ENCODE results near the gene JMJD8.

The JMJD8 gene

DNA sequence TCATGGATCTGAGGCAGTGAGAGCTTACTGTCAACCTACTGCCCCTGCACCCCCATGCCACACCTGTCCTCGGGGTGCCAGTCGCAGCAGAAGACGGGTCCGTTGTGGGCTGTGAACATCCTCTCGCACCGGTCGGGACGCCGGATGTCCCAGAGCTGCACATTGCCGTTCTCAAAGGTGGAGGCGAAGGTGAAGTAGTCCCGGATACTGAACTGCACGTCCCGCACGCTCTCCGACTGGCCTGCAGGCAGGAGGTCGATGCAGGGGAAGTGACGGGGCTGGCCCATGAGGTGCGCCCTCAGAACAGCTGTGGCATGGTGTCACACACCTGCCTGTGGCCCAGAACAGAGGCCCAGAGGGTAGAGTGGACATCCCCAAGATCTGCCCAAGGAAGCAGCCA lies 3.4 kb upstream of the JMJD8 start:
- no peak for DNase-seq

DNA sequence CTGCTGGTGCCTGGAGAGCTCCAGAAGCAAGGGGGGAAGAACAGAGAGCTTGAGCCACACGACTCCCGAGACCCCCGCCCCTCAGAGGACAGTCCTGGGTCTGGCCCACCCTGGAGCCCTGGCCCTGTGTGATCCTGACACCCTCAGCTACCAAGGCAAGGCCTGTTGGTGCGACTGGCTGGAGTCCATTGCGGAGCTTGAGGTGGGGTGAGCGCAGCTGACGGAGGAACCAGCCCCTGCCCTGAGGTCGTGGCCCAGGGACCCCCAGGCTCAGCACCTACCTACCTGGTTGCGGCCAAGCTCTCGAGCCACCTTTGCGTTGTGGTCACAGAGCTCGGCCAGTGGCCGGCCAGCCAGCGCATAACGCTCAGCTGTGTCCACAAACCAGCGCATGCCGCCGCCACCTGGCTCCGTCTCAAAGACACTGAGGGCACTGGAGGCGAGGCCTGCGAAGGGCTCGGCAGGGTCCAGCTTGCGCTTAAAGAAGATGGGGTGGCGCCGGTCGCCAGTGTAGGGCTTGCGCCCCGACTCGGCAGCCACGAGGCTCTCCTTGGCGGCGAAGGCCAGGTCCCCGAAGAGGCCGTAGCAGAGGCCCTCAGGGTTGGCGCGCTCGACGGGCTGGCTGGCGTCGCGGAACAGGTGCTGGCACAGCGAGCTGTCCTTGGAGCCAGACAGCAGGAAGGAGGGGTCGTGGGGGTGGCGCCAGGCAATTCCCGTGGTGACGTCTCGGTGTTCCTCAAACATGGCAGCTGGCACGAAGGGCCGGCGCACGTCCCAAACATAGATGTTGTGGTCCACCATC lies 2.5 kb upstream of the JMJD8 start:
- no peak for DNase-seq

DNA sequence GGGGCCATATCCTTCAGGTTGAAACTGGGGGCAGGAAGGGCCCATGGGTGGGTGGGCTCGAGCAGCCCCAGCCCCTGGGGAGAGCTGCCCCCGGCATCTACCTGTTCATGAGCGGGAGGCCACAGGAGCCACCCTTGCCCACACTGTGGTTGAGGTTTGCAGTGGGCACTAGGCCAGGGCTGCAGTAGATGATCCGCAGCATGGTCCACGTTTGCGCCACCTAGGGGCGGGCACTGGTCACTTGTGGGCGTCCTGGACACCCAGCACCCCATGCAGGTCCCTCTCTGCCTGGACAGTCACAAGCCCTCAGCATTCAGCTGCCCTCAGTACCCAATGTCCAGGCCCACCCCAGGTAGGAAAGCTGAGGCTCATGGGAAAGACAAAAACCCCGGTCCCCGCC lies 1.8 kb upstream of the JMJD8 start:
- no peak for DNase-seq

DNA sequence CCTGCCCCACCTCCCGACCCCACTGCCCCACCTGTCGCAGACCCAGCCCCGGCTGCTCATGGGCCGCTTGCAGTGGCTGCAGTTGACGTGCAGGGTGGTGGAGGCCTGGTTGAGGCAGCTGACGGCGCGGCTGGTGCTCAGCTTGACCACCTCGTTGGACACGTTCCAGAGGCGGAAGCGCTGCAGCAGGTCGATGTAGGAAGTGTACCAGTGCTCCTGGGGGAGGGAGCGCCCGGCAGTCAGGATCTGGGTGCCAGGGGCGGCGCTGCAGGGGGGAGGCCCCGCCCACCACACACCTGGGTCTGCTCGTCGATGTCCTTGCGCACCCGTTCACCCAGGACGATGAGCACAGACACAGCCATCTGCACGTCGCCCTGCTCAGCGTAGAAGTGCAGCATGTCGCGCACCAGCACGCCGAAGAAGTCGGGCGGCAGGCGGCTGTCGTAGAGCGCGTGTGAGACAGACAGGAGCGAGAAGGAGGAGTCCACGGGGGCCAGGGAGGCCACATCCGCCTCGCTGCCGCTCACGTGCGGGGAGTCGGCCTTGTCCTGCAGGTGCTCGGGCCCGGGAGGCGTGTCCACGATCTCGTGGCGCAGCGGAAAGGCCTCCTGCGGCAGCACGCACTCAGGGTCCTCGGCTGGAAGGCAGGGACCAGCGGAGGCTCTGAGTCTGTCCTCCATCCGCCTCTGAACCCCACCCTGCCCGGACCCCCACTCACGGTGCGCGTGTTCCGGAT lies 995 bp upstream of the JMJD8 start:
- DNase-seq, result no peak

DNA sequence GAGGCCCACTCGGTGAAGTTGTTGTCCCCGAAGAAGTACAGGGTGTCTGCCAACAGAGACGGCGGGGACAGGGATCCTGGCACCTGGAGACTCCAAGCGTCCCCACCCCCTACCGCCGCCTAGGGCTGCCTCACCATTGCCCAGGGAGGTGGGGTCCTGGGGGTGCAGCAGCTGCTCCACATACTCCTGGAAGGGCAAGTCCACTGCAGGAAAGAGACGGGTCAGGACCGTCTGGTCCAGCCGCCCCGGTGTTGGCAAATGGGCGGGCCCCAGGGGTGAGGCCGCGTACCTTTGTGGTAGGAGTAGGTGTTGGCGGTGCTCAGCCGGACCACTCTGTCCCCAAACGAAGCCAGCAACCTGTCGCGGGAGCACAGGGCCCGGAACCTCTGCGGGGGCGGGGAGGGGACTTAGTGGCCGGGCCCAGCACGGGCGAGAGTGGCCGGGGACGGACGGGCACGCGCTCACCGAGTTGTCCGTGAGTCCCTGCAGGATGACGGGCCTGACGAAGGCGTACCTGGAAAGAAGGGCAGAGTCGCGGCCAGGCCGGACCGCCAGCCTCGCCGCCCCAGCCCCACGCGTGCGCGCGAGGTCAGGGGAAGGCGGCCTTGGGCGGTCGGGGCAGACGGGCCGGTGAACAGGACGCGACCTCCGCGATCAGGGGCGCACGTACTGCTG lies 601 bp downstream of the JMJD8 start:
- no peak for DNase-seq

DNA sequence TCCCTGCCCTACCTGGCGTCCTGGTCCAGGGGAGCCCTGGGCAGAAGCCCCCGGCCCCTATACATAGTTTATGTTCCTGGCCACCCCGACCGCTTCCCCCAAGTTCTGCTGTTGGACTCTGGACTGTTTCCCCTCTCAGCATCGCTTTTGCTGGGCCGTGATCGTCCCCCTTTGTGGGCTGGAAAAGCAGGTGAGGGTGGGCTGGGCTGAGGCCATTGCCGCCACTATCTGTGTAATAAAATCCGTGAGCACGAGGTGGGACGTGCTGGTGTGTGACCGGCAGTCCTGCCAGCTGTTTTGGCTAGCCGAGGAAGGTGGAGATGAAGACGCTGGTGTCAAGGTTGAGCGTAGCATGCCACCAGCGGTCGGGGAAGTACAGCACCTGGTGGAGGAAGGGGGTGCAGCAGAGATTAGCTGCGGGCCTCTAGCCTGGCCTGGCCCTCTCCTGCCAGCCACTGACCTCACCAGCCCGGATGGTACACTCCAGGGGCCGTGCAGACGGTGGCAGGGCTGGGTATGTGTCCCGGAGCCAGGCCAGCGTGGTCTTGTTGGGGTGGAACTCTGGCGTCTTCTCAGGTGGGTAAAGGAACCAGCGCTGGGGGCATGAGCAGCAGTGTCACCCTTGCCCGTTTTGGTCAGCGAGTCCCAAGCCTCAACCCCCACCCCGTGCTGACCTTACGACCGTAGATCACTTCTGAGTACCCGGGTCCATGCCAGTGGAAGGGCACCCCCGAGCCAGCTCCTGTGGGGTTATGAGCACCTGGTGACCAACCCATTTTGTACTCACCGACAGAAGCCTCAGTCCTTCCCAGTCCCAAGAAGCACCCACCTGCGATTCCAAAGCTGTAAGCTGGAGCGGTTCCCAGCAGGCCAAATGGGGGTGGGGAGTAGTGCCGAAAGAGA lies 1.4 kb downstream of the JMJD8 start:
- DNase-seq, result no peak

DNA sequence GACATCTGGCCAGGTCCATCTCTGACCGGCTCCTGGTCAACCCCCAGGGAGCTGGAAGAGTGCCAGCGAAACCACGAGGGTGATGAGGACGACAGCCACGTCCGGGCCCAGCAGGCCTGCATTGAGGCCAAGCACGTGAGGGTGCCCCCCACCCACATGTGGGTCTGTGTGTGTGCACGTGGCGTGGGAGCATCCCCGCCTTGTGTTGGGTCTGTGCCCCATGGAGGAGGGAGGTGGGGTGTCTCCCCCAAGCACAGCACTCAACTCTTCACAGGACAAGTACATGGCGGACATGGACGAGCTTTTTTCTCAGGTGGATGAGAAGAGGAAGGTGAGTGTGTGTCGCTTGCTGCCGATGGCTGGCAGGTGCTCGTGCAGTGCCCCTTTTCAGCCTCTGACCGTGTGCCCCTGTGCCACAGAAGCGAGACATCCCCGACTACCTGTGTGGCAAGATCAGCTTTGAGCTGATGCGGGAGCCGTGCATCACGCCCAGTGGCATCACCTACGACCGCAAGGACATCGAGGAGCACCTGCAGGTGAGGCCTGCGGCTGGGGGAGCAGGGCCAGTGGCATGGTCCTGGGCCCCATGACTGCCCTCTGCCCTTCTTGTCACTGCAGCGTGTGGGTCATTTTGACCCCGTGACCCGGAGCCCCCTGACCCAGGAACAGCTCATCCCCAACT lies 2.2 kb downstream of the JMJD8 start:
- no peak for DNase-seq

DNA sequence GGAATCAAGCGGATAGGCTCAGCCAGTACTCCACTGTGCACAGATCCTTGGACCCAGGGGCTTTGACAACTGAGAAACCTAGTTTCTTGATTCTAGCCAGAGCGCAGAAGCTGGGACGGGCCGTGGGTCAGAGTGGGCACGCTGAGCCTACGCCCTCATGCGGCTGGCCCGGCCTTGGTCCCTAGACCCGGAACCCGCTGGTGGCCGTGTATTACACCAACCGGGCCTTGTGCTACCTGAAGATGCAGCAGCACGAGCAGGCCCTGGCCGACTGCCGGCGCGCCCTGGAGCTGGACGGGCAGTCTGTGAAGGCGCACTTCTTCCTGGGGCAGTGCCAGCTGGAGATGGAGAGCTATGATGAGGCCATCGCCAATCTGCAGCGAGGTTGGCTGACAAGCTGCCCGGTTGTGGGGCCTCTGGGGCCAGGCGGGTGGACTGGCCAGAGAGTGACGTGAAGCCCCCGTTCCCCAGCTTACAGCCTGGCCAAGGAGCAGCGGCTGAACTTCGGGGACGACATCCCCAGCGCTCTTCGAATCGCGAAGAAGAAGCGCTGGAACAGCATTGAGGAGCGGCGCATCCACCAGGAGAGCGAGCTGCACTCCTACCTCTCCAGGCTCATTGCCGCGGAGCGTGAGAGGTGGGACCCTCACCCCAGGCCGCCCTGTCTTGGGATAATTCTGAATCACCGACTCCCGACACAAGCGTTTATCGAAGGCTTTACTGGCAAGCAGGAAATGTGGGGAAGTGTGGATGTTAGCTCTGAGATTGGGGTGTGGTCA lies 3.0 kb downstream of the JMJD8 start:
- no peak for DNase-seq

DNA sequence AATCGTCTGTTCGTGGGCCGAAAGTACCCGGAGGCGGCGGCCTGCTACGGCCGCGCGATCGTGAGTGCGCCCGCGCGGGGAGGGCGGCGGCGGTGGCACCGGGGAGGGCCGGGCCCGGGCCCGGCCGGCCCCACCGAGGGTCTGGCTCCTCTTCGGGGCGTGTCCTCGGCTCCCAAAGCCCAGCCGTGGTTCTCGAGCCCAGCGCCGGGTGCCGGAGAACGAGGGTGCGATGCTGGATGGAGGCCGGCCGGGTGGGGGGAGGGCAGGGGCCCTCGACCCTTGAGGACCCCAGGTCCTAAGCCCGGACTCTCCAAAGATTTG lies 3.5 kb downstream of the JMJD8 start:
- no peak for DNase-seq

DNA sequence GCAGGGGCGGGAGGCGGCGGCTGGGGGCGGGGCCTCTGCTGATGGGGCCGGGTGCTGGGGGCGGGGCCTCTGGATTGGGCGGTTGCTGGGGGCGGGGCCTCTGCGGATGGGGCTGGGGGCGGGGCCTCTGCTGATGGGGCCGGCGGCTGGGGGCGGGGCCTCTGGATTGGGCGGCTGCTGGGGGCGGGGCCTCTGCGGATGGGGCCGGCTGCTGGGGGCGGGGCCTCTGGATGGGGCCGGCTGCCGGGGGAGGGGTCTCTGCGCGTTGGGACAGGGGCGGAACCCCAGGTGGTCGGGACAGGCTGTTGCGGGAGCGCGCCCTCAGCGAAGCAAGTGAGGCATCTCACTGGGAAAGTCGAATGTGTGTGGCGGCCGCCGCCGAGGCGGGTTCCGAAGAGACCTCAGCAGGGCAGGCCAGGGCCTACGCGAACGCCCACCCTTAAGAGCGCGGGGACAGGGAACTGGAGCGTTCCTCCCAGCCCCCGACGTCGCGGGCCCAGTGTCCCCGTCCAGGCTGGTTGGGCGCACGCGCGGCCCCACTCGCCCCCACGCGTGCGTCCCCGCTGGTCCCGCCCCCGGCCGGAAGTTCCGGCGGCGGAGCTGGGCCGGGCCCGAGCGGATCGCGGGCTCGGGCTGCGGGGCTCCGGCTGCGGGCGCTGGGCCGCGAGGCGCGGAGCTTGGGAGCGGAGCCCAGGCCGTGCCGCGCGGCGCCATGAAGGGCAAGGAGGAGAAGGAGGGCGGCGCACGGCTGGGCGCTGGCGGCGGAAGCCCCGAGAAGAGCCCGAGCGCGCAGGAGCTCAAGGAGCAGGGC lies 4.1 kb downstream of the JMJD8 start, which contains the start of gene STUB1:
TSS of gene STUB1 (plus strand) at position 597 of the 811 bp plus-strand sequence. CDS start at position 713, 116 bp downstream.
- peak; percentile 87 for DNase-seq

DNA sequence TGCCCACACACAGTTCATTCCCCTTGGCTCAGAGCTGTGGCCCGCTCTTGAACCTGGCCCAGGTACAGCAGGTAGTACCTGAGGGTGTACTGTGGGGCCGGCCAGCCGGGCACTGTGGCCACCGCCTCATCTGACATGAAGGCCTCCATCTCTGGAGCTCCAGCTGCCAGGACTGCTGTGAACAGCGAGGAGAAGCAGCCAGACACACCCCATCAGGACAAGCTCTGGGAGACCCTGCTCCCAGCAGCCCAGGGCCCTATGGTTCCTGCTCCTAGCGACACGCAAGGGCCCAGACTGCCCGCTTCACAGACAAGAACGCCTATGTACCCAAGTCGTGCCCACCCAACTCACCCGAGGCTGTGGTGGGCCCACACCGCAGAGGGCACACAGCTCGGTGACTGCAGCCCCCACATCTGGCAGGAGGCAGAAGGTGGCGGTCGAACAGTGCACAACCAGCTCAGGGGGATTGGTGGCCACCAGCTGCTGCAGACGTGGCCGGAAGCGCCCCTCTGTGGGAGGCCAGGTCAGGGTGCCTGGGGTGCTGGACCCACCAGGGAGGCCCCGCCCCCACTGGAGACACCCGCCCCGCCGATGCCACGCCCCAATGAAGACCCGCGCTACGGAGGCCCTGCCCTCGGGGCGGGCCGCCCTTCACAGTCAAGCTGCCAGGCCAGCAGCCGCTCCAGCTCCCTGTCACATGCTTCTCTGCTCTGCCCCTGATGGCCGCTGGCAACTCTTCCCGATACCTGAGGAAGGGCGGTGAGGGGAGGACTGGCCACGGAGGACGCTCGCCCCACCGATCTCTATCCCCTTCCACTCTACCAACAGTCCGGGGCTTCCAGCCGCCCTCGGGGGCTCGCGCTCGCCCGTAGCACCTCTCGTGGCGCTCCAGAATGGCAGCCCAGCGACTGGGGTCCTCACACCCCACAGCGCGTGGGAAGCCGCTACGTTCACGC lies 5.0 kb downstream of the JMJD8 start:
- DNase-seq, result peak; percentile 86

DNA sequence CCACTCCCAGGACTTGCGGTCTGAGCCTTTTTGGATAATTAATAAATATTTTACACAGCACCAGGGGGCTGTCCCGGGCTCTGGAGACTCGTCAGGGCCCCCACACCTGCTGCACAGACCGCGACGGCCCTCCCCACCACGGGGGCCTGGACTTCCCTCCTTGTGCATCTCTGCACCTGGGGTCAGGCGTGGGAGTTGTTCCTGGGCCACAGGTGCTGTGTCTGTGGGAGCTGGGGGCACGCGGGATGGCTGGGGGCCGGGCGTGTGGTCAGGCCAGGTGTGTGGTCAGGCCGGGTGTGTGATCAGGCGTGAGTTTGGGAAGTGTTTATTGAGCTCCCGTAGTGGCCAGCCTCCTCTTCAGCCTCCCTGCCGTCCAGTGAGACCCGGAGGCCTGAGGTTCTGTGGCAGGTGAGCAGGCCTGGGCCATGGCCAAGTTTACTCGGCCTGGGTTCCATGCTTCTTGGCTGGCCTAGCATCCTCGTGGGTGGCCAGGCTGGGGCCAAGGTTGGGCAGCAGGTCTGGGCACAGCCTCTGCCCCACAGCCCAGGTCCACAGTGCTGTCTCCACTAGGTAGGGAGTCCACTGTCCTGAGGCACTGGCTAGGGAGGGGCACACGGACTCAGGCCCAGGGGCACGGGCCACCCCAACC lies 5.8 kb downstream of the JMJD8 start:
- no peak for DNase-seq

DNA sequence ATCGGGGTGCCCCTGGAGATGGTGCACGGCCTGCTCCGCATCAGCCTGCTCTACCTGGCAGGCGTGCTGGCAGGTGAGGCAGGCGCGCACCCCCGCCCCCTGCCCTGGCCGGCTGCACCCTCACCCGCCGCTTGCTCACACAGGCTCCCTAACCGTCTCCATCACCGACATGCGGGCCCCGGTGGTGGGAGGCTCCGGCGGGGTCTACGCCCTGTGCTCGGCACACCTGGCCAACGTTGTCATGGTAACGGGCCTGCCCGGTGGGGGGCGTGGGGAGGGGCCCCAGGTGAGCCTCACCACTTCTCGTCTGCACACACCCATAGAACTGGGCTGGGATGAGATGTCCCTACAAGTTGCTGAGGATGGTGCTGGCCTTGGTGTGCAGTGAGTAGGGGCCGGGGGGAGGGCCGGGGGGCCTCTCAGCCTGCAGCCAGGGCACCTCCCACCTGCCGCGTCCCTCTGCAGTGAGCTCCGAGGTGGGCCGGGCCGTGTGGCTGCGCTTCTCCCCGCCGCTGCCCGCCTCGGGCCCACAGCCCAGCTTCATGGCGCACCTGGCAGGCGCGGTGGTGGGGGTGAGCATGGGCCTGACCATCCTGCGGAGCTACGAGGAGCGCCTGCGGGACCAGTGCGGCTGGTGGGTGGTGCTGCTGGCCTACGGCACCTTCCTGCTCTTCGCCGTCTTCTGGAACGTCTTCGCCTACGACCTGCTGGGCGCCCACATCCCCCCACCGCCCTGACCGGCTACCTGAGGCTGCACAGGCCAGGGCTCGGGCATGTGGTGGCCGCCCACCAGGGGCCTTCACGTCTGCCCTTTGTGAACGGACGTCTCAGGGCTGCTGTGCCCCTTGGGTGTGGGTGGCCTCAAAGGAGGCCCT lies 6.6 kb downstream of the JMJD8 start:
- DNase-seq, result no peak

DNA sequence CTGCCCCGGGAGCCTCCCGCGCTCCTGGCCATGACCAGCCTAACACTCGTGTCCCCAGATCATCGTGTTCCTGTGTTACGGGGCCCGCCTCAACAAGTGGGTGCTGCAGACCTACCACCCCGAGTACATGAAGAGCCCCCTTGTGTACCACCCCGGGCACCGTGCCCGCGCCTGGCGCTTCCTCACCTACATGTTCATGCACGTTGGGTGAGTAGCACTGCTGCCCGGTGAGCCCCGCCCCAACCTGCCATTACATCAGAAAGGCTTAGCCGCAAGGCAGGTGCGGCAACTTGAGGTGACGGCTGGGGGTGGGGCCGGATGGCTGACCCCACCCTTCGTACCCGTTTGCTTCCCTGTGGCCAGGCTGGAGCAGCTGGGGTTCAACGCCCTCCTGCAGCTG lies 7.2 kb downstream of the JMJD8 start:
- DNase-seq, result no peak

DNA sequence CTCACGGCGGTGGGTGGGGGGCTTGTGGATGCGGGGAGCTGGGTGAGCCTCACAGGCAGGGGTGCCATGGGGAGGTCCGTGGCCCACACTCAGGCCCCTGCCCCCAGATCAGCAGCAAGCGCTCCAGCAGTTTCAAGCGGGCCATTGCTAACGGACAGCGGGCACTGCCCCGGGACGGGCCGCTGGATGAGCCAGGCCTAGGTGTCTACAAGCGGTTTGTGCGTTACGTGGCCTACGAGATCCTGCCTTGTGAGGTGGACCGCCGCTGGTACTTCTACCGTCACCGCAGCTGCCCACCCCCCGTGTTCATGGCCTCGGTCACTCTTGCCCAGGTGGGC lies 7.6 kb downstream of the JMJD8 start:
- DNase-seq, result no peak

DNA sequence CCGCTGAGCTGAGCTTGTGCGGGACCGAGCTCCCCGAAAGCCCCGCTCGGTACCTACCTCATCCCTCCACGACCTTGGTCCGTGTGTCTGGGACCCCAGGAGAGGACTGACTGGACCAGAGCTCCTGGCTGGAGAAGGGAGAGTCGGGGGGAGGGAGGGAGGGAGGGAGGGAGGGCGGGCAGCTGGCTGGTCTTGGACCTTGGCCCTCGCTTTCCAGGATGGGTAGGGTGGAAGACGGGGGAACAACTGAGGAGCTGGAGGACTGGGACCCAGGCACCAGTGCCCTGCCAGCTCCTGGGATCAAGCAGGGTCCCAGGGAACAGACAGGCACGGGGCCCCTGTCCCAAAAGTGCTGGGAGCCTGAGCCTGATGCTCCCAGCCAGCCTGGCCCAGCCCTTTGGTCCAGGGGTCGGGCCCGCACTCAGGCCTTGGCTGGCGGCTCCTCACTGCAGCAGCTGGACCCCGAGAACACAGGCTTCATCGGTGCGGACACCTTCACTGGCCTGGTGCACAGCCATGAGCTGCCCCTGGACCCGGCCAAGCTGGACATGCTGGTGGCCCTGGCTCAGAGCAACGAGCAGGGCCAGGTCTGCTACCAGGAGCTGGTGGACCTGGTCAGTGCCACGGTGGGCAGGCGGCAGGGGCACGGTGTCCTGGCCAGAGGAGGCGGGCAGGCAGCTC lies 8.1 kb downstream of the JMJD8 start:
- no peak for DNase-seq

Data from NCI-H2227 treated with DMSO at 0.1 percent for 48 hours (cell line).